ENCODE data around the gene DCHS2.

The DCHS2 gene

GRCh38 chr4:154475820-154476219, 15.8 kb downstream of the DCHS2 start:
- TF ChIP-seq CTCF (IDR thresholded peaks at IDR 0.05; ENCODE audit: insufficient read depth, low read depth, low read length, missing control alignments) = no peak
- DNase-seq (ENCODE audit: low read depth) = no peak
- H3K4me3 ChIP-seq (ENCODE audit: low read length) = no peak overlapping the region

- DNase-seq (ENCODE audit: low read depth) = no peak
- no peak overlapping the region for H3K4me3 ChIP-seq (ENCODE audit: low read length)
- no peak for TF ChIP-seq CTCF (IDR thresholded peaks at IDR 0.05; ENCODE audit: insufficient read depth, low read depth, low read length, missing control alignments)
Observed at GRCh38 chr4:154473497-154473896, 18.1 kb downstream of the DCHS2 start.

GRCh38 chr4:154472858-154473257, 18.7 kb downstream of the DCHS2 start:
- H3K4me3 ChIP-seq (ENCODE audit: low read length) = no peak overlapping the region
- no peak for TF ChIP-seq CTCF (IDR thresholded peaks at IDR 0.05; ENCODE audit: insufficient read depth, low read depth, low read length, missing control alignments)
- DNase-seq (ENCODE audit: low read depth) = no peak

GRCh38 chr4:154471526-154472331, 19.9 kb downstream of the DCHS2 start:
- no peak for TF ChIP-seq CTCF (IDR thresholded peaks at IDR 0.05; ENCODE audit: insufficient read depth, low read depth, low read length, missing control alignments)
- DNase-seq (ENCODE audit: low read depth) = no peak
- no peak overlapping the region for H3K4me3 ChIP-seq (ENCODE audit: low read length)

GRCh38 chr4:154471032-154471431, 20.6 kb downstream of the DCHS2 start:
- TF ChIP-seq CTCF (IDR thresholded peaks at IDR 0.05; ENCODE audit: insufficient read depth, low read depth, low read length, missing control alignments) = no peak
- no peak for DNase-seq (ENCODE audit: low read depth)
- H3K4me3 ChIP-seq (ENCODE audit: low read length) = no peak overlapping the region

- TF ChIP-seq CTCF (IDR thresholded peaks at IDR 0.05; ENCODE audit: insufficient read depth, low read depth, low read length, missing control alignments) = no peak
- DNase-seq (ENCODE audit: low read depth) = peak; percentile 92
- no peak overlapping the region for H3K4me3 ChIP-seq (ENCODE audit: low read length)
Observed at GRCh38 chr4:154467886-154468285, 23.7 kb downstream of the DCHS2 start.

- TF ChIP-seq CTCF (IDR thresholded peaks at IDR 0.05; ENCODE audit: insufficient read depth, low read depth, low read length, missing control alignments) = no peak
- no peak overlapping the region for H3K4me3 ChIP-seq (ENCODE audit: low read length)
- DNase-seq (ENCODE audit: low read depth) = no peak
Observed at GRCh38 chr4:154466336-154466735, 25.3 kb downstream of the DCHS2 start.
